CD14-positive monocyte (primary cell): ENCODE results near the gene SINHCAF. TPM values are rescaled to one million over a fixed set of nuclear protein-coding genes. Genes with fewer than 3 reads are reported as not detected.

Experiments used
- DNase-seq, 3 donors: peaks; one replicate each; pipeline ENCODE4 v3.0.0-alpha.2; 2011 to 2022
- H2AFZ ChIP-seq: 2 replicates; pipeline ENCODE4 v1.6.0; 2012; ENCODE audit warnings: mild to moderate bottlenecking, low read depth, low read length, inconsistent platforms; ENCODE audit not compliant: insufficient read depth, poor library complexity, severe bottlenecking
- H3K27ac ChIP-seq, 2 donors: 1 replicate in 1 of 2; 2 replicates in 1 of 2; pipeline ENCODE4 v1.5.1; 2012 to 2013; ENCODE audit warnings: low read length in 2 of 2, control low read depth in 1 of 2, inconsistent platforms in 1 of 2, low read depth in 1 of 2, mild to moderate bottlenecking in 1 of 2
- H3K27me3 ChIP-seq, 2 donors: one replicate each; pipeline versions ENCODE4 v1.6.0 to v1.6.1; 2011 to 2013; ENCODE audit warnings: low read length in 2 of 2; ENCODE audit not compliant: control insufficient read depth in 2 of 2, insufficient read depth in 2 of 2
- H3K36me3 ChIP-seq, 2 donors: replicated peaks in 1 of 2; 1 replicate in 1 of 2; 2 replicates in 1 of 2; pipeline versions ENCODE4 v1.5.1 to v1.6.1; 2012 to 2013; ENCODE audit warnings: low read length in 2 of 2, control low read depth in 1 of 2, inconsistent platforms in 1 of 2, mild to moderate bottlenecking in 1 of 2; ENCODE audit not compliant: insufficient read depth in 2 of 2, control insufficient read depth in 1 of 2
- H3K4me1 ChIP-seq, 2 donors: 1 replicate in 1 of 2; 2 replicates in 1 of 2; pipeline versions ENCODE4 v1.5.1 to v1.6.1; 2012 to 2013; ENCODE audit warnings: low read length in 2 of 2, control low read depth in 1 of 2, inconsistent platforms in 1 of 2, mild to moderate bottlenecking in 1 of 2, moderate library complexity in 1 of 2; ENCODE audit not compliant: insufficient read depth in 2 of 2, control insufficient read depth in 1 of 2
- H3K4me2 ChIP-seq: replicated peaks from 2 replicates; pipeline ENCODE3; 2012; ENCODE audit warnings: low read length, moderate library complexity, mild to moderate bottlenecking; ENCODE audit not compliant: poor library complexity, severe bottlenecking; ENCODE audit errors: extremely low read depth
- H3K4me3 ChIP-seq, 3 experiments: fragments of 200-600 bp in 1 of 3; sonication (generic) in 1 of 3; replicated peaks in 1 of 3; 1 replicate in 2 of 3; 2 replicates in 1 of 3; pipeline ENCODE4 v1.5.1; 2011 to 2013; ENCODE audit warnings: low read length in 3 of 3, mild to moderate bottlenecking in 3 of 3, control low read depth in 2 of 3, low read depth in 2 of 3, inconsistent platforms in 1 of 3, moderate library complexity in 1 of 3
- H3K79me2 ChIP-seq: 2 replicates; pipeline ENCODE4 v1.6.0; 2012; ENCODE audit warnings: mild to moderate bottlenecking, control low read depth, inconsistent platforms, low read length, moderate library complexity; ENCODE audit not compliant: insufficient read depth
- H3K9ac ChIP-seq: 2 replicates; pipeline ENCODE4 v1.6.0; 2017; ENCODE audit warnings: low read length, mild to moderate bottlenecking; ENCODE audit not compliant: insufficient read depth, poor library complexity, severe bottlenecking
- H3K9me3 ChIP-seq, 2 donors: replicated peaks in 1 of 2; 1 replicate in 1 of 2; 2 replicates in 1 of 2; pipeline versions ENCODE4 v1.5.1 to v1.6.1; 2012 to 2013; ENCODE audit warnings: low read length in 2 of 2, control low read depth in 1 of 2; ENCODE audit not compliant: control insufficient read depth in 1 of 2, insufficient read depth in 1 of 2
- H4K20me1 ChIP-seq: 2 replicates; pipeline ENCODE4 v1.6.0; 2012; ENCODE audit warnings: mild to moderate bottlenecking, low read length, control low read depth, moderate library complexity; ENCODE audit not compliant: insufficient read depth
- H3K27ac Mint-ChIP-seq, 7 donors: one replicate each; pipeline ENCODE4 v1.8.0; 2020; ENCODE audit warnings: mild to moderate bottlenecking in 7 of 7, mixed read lengths in 7 of 7, moderate library complexity in 6 of 7, inconsistent platforms in 2 of 7
- H3K27me3 Mint-ChIP-seq, 3 donors: one replicate each; pipeline ENCODE4 v1.8.0; 2021 to 2022; ENCODE audit warnings: low read depth in 3 of 3, mild to moderate bottlenecking in 3 of 3, mixed read lengths in 3 of 3, moderate library complexity in 3 of 3, inconsistent platforms in 1 of 3
- H3K36me3 Mint-ChIP-seq, 2 donors: one replicate each; pipeline ENCODE4 v1.8.0; 2020; ENCODE audit warnings: mixed read lengths in 2 of 2, inconsistent platforms in 1 of 2, mild to moderate bottlenecking in 1 of 2
- H3K4me1 Mint-ChIP-seq: one replicate; pipeline ENCODE4 v1.8.0; 2020; ENCODE audit warnings: mild to moderate bottlenecking, mixed read lengths
- H3K4me3 Mint-ChIP-seq, 2 donors: one replicate each; pipeline ENCODE4 v1.8.0; 2020; ENCODE audit warnings: mild to moderate bottlenecking in 2 of 2, mixed read lengths in 2 of 2, moderate library complexity in 1 of 2
- H3K9me3 Mint-ChIP-seq, 7 donors: one replicate each; pipeline ENCODE4 v1.8.0; 2020 to 2022; ENCODE audit warnings: mixed read lengths in 7 of 7, mild to moderate bottlenecking in 6 of 7, moderate library complexity in 6 of 7, inconsistent platforms in 2 of 7
- CTCF ChIP-seq: fragments of 200-600 bp; IDR thresholded peaks from one replicate; pipeline ENCODE4 v1.8.0; 2022; ENCODE audit warnings: antibody characterized with exemption, mild to moderate bottlenecking
- WGBS: methylation state at CpG from one replicate; pipeline ENCODE4 v1.1.5; 2013; ENCODE audit warnings: missing lambda C conversion rate; ENCODE audit not compliant: insufficient coverage; 5-methylcytosine and 5-hydroxymethylcytosine counted together
- intact Hi-C, 2 donors: fragments of 100-400 bp; cut with micrococcal nuclease; formaldehyde crosslinking; loops; one replicate each; pipeline versions ENCODE4 v1.15.0 to v1.15.1; 2023
- polyA plus RNA-seq, 3 donors: library from polyadenylated mRNA; depleted of rRNA in 1 of 3; unstranded in 2 of 3; stranded (reverse) in 1 of 3; fragments of 300-500 nt in 2 of 3; fragments of >200 nt in 1 of 3; fragmentation: Illumina TruSeq in 2 of 3; gene quantifications; 1 replicate in 2 of 3; 2 replicates in 1 of 3; pipeline ENCODE4 v1.2.3, GENCODE V29; 2012 to 2021

The SINHCAF gene
- polyA plus RNA-seq, 3 donors = 14.2 to 20.2 (median 20.1) TPM

GRCh38 chr12:31233061-31233730, 92.8 kb downstream of the SINHCAF start:
- Mint-ChIP-seq H3K4me3 (no peak overlapping the region), H3K36me3 (no peaks in the 10 kb centered on the region), H3K9me3 (peaks cover 0 to 10% (median 5%) of the 10 kb centered on the region in 7 donors), H3K27me3 (peaks cover 6 to 12% (median 11%) of the 10 kb centered on the region in 3 donors), H3K27ac (no peak overlapping the region), H3K4me1 (no peaks in the 10 kb centered on the region)
- no peaks in the 10 kb centered on the region for H3K36me3 ChIP-seq
- no peak overlapping the region for H3K27ac ChIP-seq
- intact Hi-C loops = loop anchor here in 1 of 2 donors (10.0 kb wide), 1 partner anchor 388 kb away; no protein-coding TSS in a partner anchor
- DNase-seq = no peak
- TF ChIP-seq CTCF = no peak
- H3K4me1 ChIP-seq = no peaks in the 10 kb centered on the region
- 72% methylated on average over 5 of the region's 5 CpGs for WGBS
- H3K27me3 ChIP-seq = no peaks in the 10 kb centered on the region
- no peak overlapping the region for H3K4me2 ChIP-seq
- peaks cover 0 to 4% of the 10 kb centered on the region in 2 donors for H3K9me3 ChIP-seq
- H3K4me3 ChIP-seq = no peak overlapping the region
- no peak overlapping the region for H2AFZ ChIP-seq
- no peaks in the 10 kb centered on the region for H4K20me1 ChIP-seq
- H3K9ac ChIP-seq = no peak overlapping the region
- no peaks in the 10 kb centered on the region for H3K79me2 ChIP-seq

- H3K4me3 Mint-ChIP-seq = no peak overlapping the region
- H3K36me3 ChIP-seq = no peaks in the 10 kb centered on the region
- no peak for TF ChIP-seq CTCF
Observed at GRCh38 chr12:31232361-31232965, 93.5 kb downstream of the SINHCAF start.

More at GRCh38 chr12:31232361-31232965, 93.5 kb downstream of the SINHCAF start:
- H3K4me3 ChIP-seq = no peak overlapping the region
- H3K79me2 ChIP-seq = no peaks in the 10 kb centered on the region
- H2AFZ ChIP-seq = no peak overlapping the region
- no peaks in the 10 kb centered on the region for H3K4me1 ChIP-seq
- Mint-ChIP-seq H3K27me3 (peaks cover 6 to 9% (median 8%) of the 10 kb centered on the region in 3 donors), H3K4me1 (no peaks in the 10 kb centered on the region), H3K36me3 (no peaks in the 10 kb centered on the region), H3K27ac (no peak overlapping the region), H3K9me3 (peaks cover 0 to 10% (median 5%) of the 10 kb centered on the region in 7 donors)
- H3K9ac ChIP-seq = no peak overlapping the region
- intact Hi-C loops = loop anchor here in 1 of 2 donors (10.0 kb wide), 1 partner anchor 388 kb away; no protein-coding TSS in a partner anchor
- no peak for DNase-seq
- WGBS = no CpG with 5 or more reads among the region's 11 CpGs
- H3K27ac ChIP-seq = no peak overlapping the region
- H3K4me2 ChIP-seq = no peak overlapping the region
- H3K27me3 ChIP-seq = no peaks in the 10 kb centered on the region
- H3K9me3 ChIP-seq = peaks cover 0 to 4% of the 10 kb centered on the region in 2 donors
- H4K20me1 ChIP-seq = no peaks in the 10 kb centered on the region
